ENCODE data around the gene TRPM8.

TRPM8 gene

DNA sequence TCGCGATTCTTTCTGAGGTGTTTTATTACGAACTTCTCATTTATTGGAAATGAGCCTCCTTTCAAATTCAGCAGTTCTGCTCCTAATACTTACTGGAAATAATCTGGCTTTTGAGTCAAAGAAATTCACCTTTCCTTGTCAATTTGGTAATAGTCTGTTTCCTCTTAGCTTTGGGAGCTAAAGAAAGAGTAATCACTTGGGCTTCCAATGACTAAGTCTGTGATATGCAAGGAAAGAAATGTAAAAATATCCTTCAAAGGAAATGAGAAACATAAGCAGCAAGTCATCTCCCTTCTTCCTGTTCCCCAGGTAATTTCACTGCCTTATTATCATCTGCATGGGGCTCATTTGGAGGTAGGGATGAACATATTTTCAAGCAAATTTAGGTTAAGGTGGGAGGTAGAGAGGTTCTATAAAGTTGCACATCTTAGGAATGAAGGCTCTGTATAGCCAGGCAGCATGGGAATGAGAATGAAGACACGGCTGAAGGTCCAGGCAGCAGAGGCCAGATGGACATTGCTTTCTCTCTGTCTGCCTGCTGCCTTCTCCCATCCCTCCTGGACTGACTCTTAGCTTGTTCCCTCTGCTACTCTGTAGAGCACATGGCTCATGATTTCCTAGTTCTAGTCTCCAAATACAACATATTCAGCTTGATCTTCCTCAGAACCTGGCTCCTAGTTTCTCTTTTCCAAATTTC, 134.3 kb downstream of the TRPM8 start:
- TF ChIP-seq TAF1 (IDR thresholded peaks at IDR 0.05; ENCODE audit: low read depth) (no peak), EGR1 (IDR thresholded peaks at IDR 0.05) (no peak), TCF12 (IDR thresholded peaks at IDR 0.05; ENCODE audit: low read depth) (no peak), RAD21 (IDR thresholded peaks at IDR 0.05; ENCODE audit: low read depth) (no peak), REST (IDR thresholded peaks at IDR 0.05; ENCODE audit: low read depth) (no peak), TEAD4 (IDR thresholded peaks at IDR 0.05) (no peak), ZBTB7A (IDR thresholded peaks at IDR 0.05; ENCODE audit: low read depth) (no peak), CEBPB (IDR thresholded peaks at IDR 0.05) (no peak), MAX (IDR thresholded peaks at IDR 0.05) (no peak), NFIC (IDR thresholded peaks at IDR 0.05) (no peak), EP300 (IDR thresholded peaks at IDR 0.05; ENCODE audit: borderline replicate concordance) (no peak)
- TF ChIP-seq, protein P1, sequence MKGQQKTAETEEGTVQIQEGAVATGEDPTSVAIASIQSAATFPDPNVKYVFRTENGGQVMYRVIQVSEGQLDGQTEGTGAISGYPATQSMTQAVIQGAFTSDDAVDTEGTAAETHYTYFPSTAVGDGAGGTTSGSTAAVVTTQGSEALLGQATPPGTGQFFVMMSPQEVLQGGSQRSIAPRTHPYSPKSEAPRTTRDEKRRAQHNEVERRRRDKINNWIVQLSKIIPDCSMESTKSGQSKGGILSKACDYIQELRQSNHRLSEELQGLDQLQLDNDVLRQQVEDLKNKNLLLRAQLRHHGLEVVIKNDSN (IDR thresholded peaks at IDR 0.05): no peak

DNA sequence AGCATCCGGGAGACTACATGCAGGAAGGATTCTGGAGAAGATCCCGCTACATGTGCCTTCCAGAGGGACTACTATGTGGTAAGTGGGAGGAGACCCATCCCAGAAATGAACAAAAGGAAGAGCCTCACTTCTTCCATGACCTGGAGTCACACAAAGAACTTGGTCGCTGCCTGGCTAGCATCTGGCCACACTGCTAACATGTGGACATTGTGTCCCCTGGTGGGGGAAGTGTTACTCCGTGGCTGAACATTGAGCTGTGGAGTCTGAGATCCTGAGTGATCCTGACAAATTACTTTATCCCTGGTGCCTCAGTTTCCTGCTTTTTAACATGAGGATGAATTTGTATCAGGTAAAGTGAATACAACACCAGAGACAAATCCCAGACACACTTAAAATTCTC, 141.7 kb downstream of the TRPM8 start:
- TF ChIP-seq CREB1 (IDR thresholded peaks at IDR 0.05; ENCODE audit: low read depth): no peak
- TF ChIP-seq REST (IDR thresholded peaks at IDR 0.05; ENCODE audit: low read depth): no peak
- no peak for TF ChIP-seq MAX (IDR thresholded peaks at IDR 0.05)
- no peak for TF ChIP-seq CEBPB (IDR thresholded peaks at IDR 0.05)
- TF ChIP-seq TAF1 (IDR thresholded peaks at IDR 0.05; ENCODE audit: low read depth): no peak
- TF ChIP-seq ZBTB7A (IDR thresholded peaks at IDR 0.05; ENCODE audit: low read depth): no peak
- TF ChIP-seq RAD21 (IDR thresholded peaks at IDR 0.05; ENCODE audit: low read depth): no peak
- no peak for TF ChIP-seq TCF12 (IDR thresholded peaks at IDR 0.05; ENCODE audit: low read depth)

GRCh38 chr2:234060236-234060635, 143.1 kb downstream of the TRPM8 start:
- no peak for TF ChIP-seq TCF12 (IDR thresholded peaks at IDR 0.05; ENCODE audit: low read depth)
- TF ChIP-seq CEBPB (IDR thresholded peaks at IDR 0.05): no peak
- TF ChIP-seq EP300 (IDR thresholded peaks at IDR 0.05; ENCODE audit: borderline replicate concordance): no peak
- no peak for TF ChIP-seq MAX (IDR thresholded peaks at IDR 0.05)
- no peak for TF ChIP-seq REST (IDR thresholded peaks at IDR 0.05; ENCODE audit: low read depth)
- no peak for TF ChIP-seq CREB1 (IDR thresholded peaks at IDR 0.05; ENCODE audit: low read depth)

DNA sequence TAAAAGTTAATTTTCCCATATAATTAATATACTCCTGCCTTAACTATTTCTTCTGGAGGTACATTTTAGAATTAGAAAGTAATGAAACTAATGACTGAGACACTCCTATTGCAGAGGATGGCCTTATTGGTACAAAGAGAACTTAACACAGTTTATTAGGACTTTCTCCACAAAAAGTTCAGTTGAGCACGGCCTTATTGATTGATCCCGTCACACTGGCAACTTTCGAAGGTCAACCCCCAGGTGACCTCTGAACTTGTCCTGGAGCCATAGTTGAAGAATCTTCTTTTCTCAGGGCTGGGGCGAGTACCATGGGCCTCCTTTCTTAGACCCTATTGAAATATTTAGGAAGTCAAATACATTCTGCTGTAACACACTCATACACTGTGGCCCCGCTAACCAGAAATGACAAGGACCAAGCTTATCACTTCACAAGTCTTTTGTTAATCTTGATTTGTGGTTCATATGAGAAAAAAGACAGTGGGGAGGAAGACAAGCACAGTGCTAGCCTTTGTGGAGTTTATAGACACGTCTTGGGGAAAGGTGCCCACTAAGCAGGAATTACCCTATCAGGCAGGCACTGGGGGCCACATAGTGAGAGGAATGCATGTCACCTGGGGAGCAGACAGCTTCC, 144.6 kb downstream of the TRPM8 start:
- TF ChIP-seq YY1 (IDR thresholded peaks at IDR 0.05; ENCODE audit: low read depth) (no peak), TEAD4 (IDR thresholded peaks at IDR 0.05) (no peak), REST (IDR thresholded peaks at IDR 0.05; ENCODE audit: low read depth) (no peak), TCF12 (IDR thresholded peaks at IDR 0.05; ENCODE audit: low read depth) (no peak)
